Cerebellar nuclear complex (tissue), 1 donor: ENCODE results near the gene NCS1.

Experiments
- DNase-seq, 2 experiments: peaks; one replicate each; lab custom pipeline; 2025; lab: John Stamatoyannopoulos, UW

The NCS1 gene

DNA sequence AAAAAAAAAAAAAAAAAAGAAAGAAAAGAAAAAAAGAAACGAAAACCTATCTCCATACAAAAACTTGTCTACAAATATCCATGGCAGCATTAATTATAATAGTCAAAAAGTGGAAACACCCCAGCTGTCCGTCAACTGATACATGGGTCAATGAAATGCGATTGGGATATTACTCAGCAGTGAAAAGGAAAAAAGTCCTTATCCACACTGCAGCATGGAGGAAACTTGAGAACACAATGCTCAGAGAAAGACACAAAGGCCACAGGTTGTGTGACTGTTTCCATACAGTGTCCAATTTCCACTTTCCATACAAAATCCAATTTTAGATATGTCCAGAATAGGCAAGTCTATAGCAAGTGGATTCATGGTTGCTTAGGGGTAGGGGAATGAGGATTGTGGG is 24.3 kb upstream of the NCS1 start:
- no peak for DNase-seq

GRCh38 chr9:130149031-130149430 is 23.2 kb upstream of the NCS1 start:
- DNase-seq: no peak

DNA sequence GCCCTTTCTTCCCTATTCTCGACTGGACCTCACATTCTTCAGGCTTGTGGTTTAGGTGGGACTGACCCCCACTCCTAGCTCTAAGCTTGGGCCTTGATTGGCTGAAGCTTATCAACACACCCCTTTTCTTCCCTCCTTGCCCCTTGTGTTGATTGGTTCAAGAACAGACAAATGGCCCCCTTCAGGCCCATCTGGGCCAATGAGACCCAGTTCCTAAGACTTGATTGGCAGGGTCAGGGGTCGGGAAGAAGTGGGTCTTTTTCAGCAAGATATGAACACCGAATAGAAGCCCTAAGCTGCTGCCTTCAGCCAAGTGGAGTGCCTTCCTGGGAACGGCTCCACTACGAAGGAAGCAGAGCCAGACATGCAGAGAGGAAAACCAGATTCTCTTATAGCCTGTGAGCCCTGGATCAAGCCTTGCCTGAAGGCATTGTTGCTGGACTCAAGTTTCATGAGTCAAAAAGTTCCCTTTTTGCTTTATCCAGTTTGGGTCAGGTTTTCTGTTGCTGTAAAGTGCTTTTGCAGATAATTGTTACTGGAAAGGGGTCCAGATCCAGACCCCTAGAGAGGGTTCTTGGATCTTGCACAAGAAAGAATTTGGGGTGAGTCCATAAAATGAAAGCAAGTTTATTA is 22.4 kb upstream of the NCS1 start:
- no peak for DNase-seq

GRCh38 chr9:130150779-130151382 is 21.3 kb upstream of the NCS1 start:
- no peak for DNase-seq

DNA sequence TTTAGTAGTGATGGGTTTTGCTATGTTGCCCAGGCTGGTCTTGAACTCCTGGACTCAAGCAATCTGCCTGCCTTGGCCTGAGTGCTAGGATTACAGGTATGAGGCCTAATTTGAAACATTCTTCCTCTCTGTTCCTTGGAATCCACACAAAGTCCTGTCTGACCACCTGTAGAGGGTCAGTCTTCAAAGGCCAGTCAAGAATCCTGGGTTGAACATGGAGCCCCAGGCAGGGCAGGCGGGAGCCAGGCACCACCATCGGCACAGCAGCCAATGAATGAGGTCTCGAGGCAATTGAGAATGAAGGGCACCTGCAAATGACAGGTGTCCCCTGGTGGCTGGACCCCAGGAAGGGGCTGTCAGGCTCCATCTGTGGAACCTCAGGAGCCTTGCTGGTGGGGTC is 17.4 kb upstream of the NCS1 start:
- no peak for DNase-seq

GRCh38 chr9:130155647-130156046 is 16.6 kb upstream of the NCS1 start:
- no peak for DNase-seq

DNA sequence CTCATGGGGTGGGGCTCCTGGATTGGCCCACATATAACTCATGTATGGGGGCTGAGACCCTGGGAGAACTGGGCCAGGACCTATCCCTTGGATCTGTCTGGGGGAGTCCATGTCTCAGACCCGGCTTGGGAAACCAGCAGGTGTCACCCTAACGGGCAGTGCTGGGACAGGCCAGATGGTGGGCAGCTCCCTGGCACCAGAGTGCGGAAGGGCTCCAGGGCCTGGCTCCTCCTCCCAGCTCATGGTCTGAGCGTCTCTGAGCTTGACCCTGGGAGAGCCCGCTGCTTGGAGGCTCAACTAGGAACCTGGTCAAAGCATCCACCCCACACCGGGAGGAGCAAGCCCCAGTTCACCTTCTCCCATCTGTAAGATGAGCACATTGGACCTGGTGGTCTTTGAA is 15.5 kb upstream of the NCS1 start:
- DNase-seq: peak in 1 of 2 experiments; percentile 59

DNA sequence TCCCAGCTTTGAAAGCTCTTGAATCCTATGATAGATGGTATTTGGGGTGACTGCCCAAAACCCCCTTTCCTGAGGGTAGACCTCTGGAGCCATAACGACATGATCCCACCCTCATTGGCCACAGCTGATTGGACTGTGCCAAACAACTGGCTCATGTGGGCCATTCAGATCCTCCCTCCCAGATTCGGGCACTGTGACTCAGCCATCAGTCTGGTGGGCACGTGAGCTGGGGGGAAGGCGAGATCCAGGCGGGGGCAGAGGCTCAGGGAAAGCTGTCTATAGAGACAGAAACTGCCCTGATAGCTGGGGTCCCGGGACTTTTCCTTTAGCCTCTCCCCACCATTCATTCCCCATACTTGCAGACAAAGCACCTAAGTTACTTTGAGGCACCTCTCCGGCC is 15.1 kb upstream of the NCS1 start:
- DNase-seq: no peak

- DNase-seq: no peak
These were observed 14.2 kb upstream of the NCS1 start for GRCh38 chr9:130158001-130158400.

GRCh38 chr9:130159057-130159456 is 13.1 kb upstream of the NCS1 start:
- DNase-seq: no peak

DNA sequence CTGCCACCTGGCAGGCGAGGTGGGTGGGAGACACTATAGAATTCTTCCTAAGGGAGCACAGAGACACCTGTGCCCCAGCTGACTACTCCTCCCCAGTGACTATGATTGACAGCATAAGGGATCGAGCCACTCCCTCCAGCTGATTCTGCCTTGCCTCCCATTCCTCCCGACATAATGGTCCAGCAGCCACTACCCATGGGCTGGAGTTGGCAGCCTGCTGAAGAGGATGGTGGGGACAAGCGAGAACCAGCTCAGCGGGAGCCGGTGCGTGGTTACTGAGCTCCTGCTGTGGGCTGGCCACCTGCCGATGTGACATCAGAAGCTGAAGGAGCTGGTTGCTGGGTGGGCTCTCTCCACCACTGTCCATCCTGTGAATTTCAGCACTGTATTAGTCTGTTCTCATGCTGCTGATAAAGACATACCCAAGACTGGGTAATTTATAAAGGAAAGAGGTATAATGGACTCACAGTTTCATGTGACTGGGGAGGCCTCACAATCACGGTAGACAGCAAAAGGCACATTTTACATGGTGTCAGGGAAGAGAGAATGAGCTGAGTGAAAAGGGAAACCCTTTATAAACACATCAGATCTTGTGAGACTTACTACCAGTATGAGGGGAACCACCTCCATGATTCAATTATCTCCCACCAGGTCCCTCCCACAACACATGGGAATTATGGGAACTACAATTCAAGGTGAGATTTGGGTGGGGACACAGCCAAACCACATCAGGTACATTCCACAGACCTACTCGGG is 12.1 kb upstream of the NCS1 start:
- DNase-seq: no peak

- DNase-seq: no peak
These were observed 11.2 kb upstream of the NCS1 start for GRCh38 chr9:130160862-130161470.

DNA sequence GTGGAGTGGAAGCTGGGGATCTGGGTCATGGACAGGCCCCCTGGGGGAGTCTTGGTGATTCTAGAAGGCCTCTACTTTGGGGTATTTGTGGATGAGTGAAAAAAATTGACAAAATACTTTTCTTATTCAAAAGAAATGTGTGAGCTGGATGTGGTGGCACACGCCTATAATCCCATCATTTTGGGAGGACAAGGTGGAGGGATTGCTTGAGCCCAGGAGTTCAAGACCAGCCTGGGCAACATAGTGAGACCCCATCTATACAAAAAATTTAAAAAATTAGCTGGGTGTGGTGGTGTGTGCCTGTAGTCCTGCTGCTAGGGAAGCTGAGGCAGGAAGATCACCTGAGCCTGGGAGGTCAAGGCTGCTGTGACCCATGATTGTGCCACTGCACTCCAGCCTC is 6.6 kb upstream of the NCS1 start:
- DNase-seq: no peak

DNA sequence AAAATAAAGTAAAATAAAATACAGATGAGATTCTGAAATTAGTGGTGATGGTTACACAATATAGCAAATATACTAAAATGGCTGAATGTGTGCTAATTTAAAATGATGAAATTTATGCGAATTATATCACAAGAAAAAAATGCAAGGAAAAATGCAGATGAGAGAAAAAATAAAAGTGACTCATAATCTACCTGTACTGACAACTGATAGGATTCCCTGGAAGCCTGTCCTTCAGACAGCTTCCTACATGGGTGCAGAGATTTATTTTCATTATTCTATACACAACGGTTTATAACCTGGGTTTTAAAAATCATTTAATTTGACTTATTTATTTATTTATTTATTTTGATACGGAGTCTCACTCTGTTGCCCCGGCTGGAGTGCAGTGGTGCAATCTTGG is 5.8 kb upstream of the NCS1 start:
- no peak for DNase-seq

GRCh38 chr9:130167927-130168326 is 4.3 kb upstream of the NCS1 start:
- no peak for DNase-seq

- no peak for DNase-seq
These were observed 717 bp upstream of the NCS1 start for GRCh38 chr9:130171226-130172148.

DNA sequence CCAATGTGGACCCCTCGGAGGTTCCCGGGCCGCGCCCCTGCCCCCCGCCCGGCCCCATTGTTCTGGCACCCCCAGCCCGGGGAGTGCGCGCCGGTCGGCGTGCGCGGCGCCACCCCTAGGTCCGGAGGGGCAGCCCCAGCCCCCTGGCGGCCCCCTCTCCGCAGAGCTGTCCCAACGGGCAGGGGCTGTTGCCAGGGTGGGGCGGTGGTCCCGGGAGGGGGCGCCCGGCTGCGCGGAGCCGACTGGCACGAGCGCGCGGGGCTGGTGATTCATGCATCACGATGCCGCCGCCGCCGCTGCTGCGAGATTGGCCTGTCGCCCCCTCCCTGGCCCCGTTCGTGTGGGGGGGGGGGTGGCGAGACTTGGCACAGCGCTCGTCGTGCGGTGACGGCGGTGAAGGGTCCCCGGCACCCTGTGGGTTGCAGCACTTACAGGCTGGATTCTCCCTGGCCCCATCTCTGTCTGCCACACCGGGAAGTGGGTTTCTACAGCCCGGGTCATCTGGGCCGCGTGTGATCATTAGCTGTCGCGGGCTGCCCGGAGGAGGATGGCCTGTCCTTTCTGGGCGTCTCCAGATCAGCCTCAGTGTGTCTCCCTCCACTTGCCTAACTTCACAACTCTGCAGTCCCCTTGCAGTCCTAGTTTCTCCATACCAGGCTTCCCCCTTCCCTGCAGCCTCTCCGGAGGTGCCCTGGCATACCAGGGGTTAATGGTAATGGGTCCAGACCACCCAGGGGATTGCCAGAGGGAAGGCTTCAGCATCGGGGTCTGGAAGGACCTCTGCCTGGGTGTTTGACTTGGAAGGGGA is 858 bp downstream of the NCS1 start:
- DNase-seq: no peak

DNA sequence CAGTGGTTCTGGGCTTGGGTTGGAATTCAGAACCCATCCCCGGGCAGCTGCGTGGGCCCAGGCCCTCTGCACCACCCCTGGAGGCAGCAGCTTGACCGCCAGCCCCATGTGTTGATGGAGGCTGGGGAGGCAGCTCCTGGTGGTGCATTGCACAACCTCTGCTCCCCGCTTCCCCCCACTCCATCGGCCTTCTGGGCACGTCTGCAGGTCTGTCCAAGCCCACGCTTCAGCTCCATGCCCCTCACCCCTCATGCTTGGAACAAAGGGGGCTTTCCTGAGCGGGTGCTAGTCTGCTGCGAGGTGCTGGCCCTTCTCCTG is 1.4 kb downstream of the NCS1 start:
- DNase-seq: no peak

DNA sequence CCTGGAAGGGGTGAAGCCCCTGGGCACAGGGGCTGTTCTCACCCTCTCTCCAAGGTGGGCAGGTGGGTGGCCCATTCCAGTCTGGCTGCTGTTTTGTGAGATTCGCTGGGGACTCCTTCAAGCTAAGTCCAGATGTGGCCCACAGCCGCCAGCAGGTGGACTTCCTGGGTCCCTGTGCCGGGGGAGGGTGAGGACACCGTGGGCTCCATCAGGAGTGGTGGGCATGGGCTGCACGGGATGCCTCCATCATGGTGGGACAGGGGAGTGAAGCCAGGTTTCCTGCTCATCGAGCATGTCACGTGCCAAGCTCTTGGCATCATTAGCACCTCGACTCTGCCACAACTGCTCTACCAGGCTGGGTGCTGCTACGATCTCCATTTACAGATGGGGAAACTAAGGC is 1.8 kb downstream of the NCS1 start:
- DNase-seq: no peak

- no peak for DNase-seq
These were observed 2.7 kb downstream of the NCS1 start for GRCh38 chr9:130174920-130175321.

DNA sequence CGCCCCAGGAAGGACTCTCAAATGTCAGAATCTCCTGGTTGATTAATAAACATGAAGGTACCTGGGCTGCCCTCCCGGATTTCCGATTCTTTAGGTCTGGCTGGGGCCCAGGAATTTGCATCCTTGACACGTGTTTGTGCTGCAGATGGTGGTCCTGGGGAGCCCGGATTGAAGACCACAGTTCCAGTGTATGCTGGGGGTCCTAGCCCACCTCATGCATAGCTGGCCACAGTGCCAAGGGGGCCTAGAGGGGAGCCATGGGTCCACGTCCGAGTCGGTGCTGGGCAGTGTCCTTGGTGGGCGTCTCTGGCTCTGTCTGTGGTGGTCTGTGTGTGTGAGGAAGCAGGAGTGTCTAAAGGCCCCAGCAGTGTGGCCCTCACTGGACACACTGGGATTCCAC is 3.2 kb downstream of the NCS1 start:
- no peak for DNase-seq
